ENCODE data around the gene ATAD5. TPM values are rescaled to one million over a fixed set of nuclear protein-coding genes. Genes with fewer than 3 reads are reported as not detected.

ATAD5 gene
- total RNA-seq, 1 donor from 2014 or later: 7.2 TPM

Small RNA genes lying within 50 kb of the gene (small RNA-seq; reads per million reads assigned to genes)
- gene RNU6-298P: not detected

Other genes starting within 250 kb of the ATAD5 start
- gene CRLF3, start 7.3 kb upstream of the ATAD5 start, total RNA-seq: 18.1 TPM
- gene TEFM, start 74.3 kb downstream of the ATAD5 start, total RNA-seq: 17.8 TPM
- 8.0 TPM for gene ADAP2, start 90.0 kb downstream of the ATAD5 start, total RNA-seq
- 2.2 TPM for gene RNF135, start 139.1 kb downstream of the ATAD5 start, total RNA-seq

Measured in occipital lobe (tissue), 2 donors.